Lung (tissue), 12 donors: ENCODE measurements around the gene ARHGAP22. TPM values are rescaled to one million over a fixed set of nuclear protein-coding genes. Genes with fewer than 3 reads are reported as not detected.

Experiments used
- ATAC-seq: fragments of 200-7000 bp; cut with Tn5 transposase; one replicate; pipeline ENCODE4 v1.9.1; 2020; ENCODE audit warnings: moderate number of reproducible peaks; ENCODE audit not compliant: insufficient read depth, low FRiP score
- DNase-seq, 3 donors: peaks; one replicate each; pipeline ENCODE4 v3.0.0-alpha.2; 2013 to 2017
- H3K27ac ChIP-seq, 2 donors: one replicate each; pipeline ENCODE4 v1.5.1; 2013; ENCODE audit warnings: mild to moderate bottlenecking in 2 of 2, moderate library complexity in 2 of 2, control low read depth in 1 of 2, inconsistent platforms in 1 of 2, low read depth in 1 of 2, low read length in 1 of 2
- H3K27me3 ChIP-seq, 3 donors: one replicate each; pipeline ENCODE4 v1.5.1; 2013; ENCODE audit warnings: low read length in 2 of 3; ENCODE audit not compliant: control insufficient read depth in 3 of 3, insufficient read depth in 3 of 3
- H3K36me3 ChIP-seq, 4 donors: one replicate each; pipeline ENCODE4 v1.5.1; 2013; ENCODE audit warnings: low read length in 4 of 4, mild to moderate bottlenecking in 1 of 4, moderate library complexity in 1 of 4; ENCODE audit not compliant: control insufficient read depth in 4 of 4, insufficient read depth in 4 of 4
- H3K4me1 ChIP-seq, 5 donors: one replicate each; pipeline ENCODE4 v1.5.1; 2013; ENCODE audit warnings: low read length in 5 of 5, mild to moderate bottlenecking in 2 of 5, moderate library complexity in 1 of 5; ENCODE audit not compliant: control insufficient read depth in 5 of 5, insufficient read depth in 5 of 5
- H3K4me3 ChIP-seq: one replicate; pipeline ENCODE4 v1.5.1; 2013; ENCODE audit warnings: mild to moderate bottlenecking, control low read depth, moderate library complexity
- H3K9ac ChIP-seq, 2 donors: one replicate each; pipeline ENCODE4 v1.5.1; 2013; ENCODE audit warnings: low read length in 2 of 2, control low read depth in 1 of 2; ENCODE audit not compliant: insufficient read depth in 1 of 2
- H3K9me3 ChIP-seq, 4 donors: one replicate each; pipeline ENCODE4 v1.5.1; 2013; ENCODE audit warnings: low read length in 3 of 4, mild to moderate bottlenecking in 1 of 4, moderate library complexity in 1 of 4; ENCODE audit not compliant: control insufficient read depth in 4 of 4, insufficient read depth in 3 of 4
- WGBS, 2 donors: extraction: QIAGEN DNeasy Blood & Tissue Kit; methylation state at CpG; one replicate each; pipeline ENCODE4 v1.1.7; 2013; 5-methylcytosine and 5-hydroxymethylcytosine counted together
- polyA plus RNA-seq, 2 donors: library from polyadenylated mRNA; stranded (reverse); fragments of 200-250 nt; gene quantifications; one replicate each; pipeline ENCODE4 v1.2.1, GENCODE V29; 2013
- total RNA-seq, 2 donors: library from RNA; depleted of rRNA in 1 of 2; stranded (reverse); fragments of >200 nt in 1 of 2; gene quantifications; one replicate each; pipeline ENCODE4 v1.2.1, GENCODE V29; 2014 to 2021
- TF ChIP-seq, protein P1 (sequence below): IDR thresholded peaks from 2 replicates; pipeline ENCODE4 v1.5.1; 2012; ENCODE audit warnings: mild to moderate bottlenecking; ENCODE audit errors: control extremely low read depth, extremely low read depth
- donor health status: control.
- donor health status: control.
- donor health status: Bipolar disorder and iron deficiency.
- donor health status: healthy.
- donor health status: DM: yes; HTN: yes; CAD: no.

Gene ARHGAP22
- total and polyA plus RNA-seq, 4 donors: 3.2 to 6.9 (median 4.1) TPM

DNA sequence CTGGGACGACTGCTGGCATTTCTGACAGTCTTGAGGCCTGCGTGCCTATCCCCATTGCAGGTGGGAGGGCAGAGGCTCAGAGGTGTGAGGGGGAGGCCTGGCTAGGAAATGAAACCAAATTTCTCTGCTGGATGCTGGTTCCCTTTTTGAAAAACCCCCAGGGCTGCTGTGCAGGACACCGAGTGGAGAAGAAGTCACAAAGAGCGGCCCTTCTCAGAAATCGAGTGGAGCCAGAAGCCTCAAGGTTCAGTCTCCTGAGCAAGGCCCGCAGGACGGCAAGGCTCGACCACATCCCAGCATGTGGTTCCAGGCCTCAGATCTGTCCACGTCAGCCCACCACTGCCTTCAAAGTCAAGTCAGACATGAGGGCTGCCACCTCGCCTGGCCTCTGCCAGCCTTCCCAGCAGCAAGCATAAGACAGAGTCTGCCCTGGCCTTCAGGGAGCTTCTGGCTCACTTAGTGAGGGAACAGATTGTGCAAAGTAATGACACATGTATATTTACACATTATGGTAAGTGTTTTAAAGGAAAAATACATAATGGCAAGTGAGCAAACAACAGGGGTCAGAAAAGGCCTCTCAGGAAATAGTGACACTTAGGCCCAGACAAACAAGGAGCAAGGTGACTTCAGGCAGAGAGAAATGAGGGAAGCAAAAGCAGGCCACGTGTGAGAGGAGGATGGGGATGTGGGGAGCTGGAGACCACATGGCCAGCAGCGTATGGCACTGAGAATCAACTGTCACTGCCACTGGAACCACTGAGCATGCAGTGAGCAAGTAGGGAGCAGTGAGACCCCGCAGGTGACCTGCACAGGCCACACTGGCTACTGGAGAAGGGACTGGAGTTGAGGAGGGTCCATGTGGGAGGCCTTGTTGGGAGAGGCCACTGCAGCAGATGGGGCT is 86.7 kb downstream of the ARHGAP22 start:
- Histone ChIP-seq H3K9me3 (no peaks in the 10 kb centered on the region), H3K36me3 (no peaks in the 10 kb centered on the region), H3K9ac (no peak overlapping the region), H3K4me3 (no peak overlapping the region), H3K27me3 (no peaks in the 10 kb centered on the region), H3K4me1 (peaks cover 2 to 16% (median 3%) of the 10 kb centered on the region in 5 donors), H3K27ac (no peak overlapping the region)
- 51 to 71% methylated on average over 13 of the region's 13 CpGs for whole genome bisulfite sequencing, 2 donors
- peak in 1 of 3 donors; percentile 6 for DNase-seq
- no peak for ATAC-seq
- TF ChIP-seq, protein P1, sequence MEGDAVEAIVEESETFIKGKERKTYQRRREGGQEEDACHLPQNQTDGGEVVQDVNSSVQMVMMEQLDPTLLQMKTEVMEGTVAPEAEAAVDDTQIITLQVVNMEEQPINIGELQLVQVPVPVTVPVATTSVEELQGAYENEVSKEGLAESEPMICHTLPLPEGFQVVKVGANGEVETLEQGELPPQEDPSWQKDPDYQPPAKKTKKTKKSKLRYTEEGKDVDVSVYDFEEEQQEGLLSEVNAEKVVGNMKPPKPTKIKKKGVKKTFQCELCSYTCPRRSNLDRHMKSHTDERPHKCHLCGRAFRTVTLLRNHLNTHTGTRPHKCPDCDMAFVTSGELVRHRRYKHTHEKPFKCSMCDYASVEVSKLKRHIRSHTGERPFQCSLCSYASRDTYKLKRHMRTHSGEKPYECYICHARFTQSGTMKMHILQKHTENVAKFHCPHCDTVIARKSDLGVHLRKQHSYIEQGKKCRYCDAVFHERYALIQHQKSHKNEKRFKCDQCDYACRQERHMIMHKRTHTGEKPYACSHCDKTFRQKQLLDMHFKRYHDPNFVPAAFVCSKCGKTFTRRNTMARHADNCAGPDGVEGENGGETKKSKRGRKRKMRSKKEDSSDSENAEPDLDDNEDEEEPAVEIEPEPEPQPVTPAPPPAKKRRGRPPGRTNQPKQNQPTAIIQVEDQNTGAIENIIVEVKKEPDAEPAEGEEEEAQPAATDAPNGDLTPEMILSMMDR: no peak

DNA sequence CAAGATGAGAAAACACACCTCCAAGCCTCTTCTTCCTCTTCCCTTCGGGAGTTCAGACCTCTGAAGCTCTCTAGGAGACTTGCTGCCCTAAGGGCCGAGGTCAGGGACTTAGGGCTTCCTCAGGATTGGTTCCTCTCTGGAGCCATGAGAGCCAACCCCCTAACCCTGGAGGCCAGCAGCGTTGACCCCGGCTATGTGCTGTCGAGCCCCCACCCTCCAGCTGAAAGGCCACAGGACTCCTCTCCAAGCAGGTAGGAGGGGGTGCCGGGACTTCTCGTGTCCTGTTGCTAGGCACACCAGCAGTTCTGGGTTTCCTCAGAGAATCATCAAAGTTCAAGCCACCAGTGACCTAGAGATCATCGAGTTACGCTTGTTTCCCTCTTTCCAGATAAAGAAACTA is 87.4 kb downstream of the ARHGAP22 start:
- H3K4me3 ChIP-seq: no peak overlapping the region
- no peaks in the 10 kb centered on the region for H3K9me3 ChIP-seq
- ATAC-seq (no peak), DNase-seq (peak in 1 of 3 donors; percentile 6)
- no peaks in the 10 kb centered on the region for H3K27me3 ChIP-seq
- TF ChIP-seq, protein P1: no peak
- no peak overlapping the region for H3K9ac ChIP-seq
- 76 to 80% methylated on average over 9 of the region's 9 CpGs for WGBS, 2 donors
- H3K4me1 ChIP-seq: peaks cover 0 to 10% (median 0%) of the 10 kb centered on the region in 5 donors
- peak overlapping the region in 1 of 2 donors; percentile 56 for H3K27ac ChIP-seq
- H3K36me3 ChIP-seq: no peaks in the 10 kb centered on the region

DNA sequence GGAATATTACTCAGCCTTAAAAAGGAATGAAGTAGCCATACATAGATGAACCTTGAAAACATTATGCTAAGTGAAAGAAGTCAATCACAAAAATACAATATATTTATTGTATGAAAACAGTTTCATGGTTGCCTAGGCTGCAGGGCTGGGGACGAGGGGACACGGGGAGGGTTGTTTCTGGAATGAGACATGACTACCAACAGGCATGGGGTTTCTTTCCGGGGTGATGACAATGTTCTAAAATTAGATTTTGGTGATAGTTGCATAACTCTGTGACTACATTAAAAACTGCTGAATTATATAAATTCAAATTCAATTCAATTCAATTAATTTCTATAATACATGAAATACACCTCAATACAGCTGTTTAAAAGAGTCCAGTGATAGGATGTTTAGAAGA is 88.0 kb downstream of the ARHGAP22 start:
- ATAC-seq (no peak), DNase-seq (no peak)
- Histone ChIP-seq H3K9me3 (no peaks in the 10 kb centered on the region), H3K36me3 (no peaks in the 10 kb centered on the region), H3K4me3 (no peak overlapping the region), H3K4me1 (peaks cover 0 to 4% (median 0%) of the 10 kb centered on the region in 5 donors), H3K27me3 (no peaks in the 10 kb centered on the region), H3K9ac (no peak overlapping the region), H3K27ac (no peak overlapping the region)
- WGBS, 2 donors: 61 to 77% methylated on average over 3 of the region's 3 CpGs
- TF ChIP-seq, protein P1: no peak
